ENCODE results near the gene KLF15.

Gene KLF15

GRCh38 chr3:126313166-126313565, 44.0 kb downstream of the KLF15 start:
- H3K9ac ChIP-seq (ENCODE audit: low read depth, low read length), result no peak overlapping the region
- H3K9me3 ChIP-seq (ENCODE audit: control insufficient read depth, insufficient read depth, low read length), result no peaks in the 10 kb centered on the region
- H3K36me3 ChIP-seq (ENCODE audit: control insufficient read depth, insufficient read depth, low read length), result no peaks in the 10 kb centered on the region
- H3K27me3 ChIP-seq (ENCODE audit: control insufficient read depth, insufficient read depth, low read length), result no peaks in the 10 kb centered on the region
- peaks cover 4% of the 10 kb centered on the region for H3K4me1 ChIP-seq (ENCODE audit: control insufficient read depth, insufficient read depth, low read length)
- no peak overlapping the region for H3K4me3 ChIP-seq (ENCODE audit: low read depth, low read length)

- no peaks in the 10 kb centered on the region for H3K27me3 ChIP-seq (ENCODE audit: control insufficient read depth, insufficient read depth, low read length)
Measured at GRCh38 chr3:126312341-126312740, 44.9 kb downstream of the KLF15 start.

GRCh38 chr3:126311338-126311978, 45.8 kb downstream of the KLF15 start:
- no peak overlapping the region for H3K9ac ChIP-seq (ENCODE audit: low read depth, low read length)
- no peaks in the 10 kb centered on the region for H3K27me3 ChIP-seq (ENCODE audit: control insufficient read depth, insufficient read depth, low read length)
- H3K4me1 ChIP-seq (ENCODE audit: control insufficient read depth, insufficient read depth, low read length), result peaks cover 4% of the 10 kb centered on the region
- no peaks in the 10 kb centered on the region for H3K36me3 ChIP-seq (ENCODE audit: control insufficient read depth, insufficient read depth, low read length)
- no peak overlapping the region for H3K4me3 ChIP-seq (ENCODE audit: low read depth, low read length)
- no peaks in the 10 kb centered on the region for H3K9me3 ChIP-seq (ENCODE audit: control insufficient read depth, insufficient read depth, low read length)

More at GRCh38 chr3:126312341-126312740, 44.9 kb downstream of the KLF15 start:
- Histone ChIP-seq H3K9me3 (ENCODE audit: control insufficient read depth, insufficient read depth, low read length) (no peaks in the 10 kb centered on the region), H3K9ac (ENCODE audit: low read depth, low read length) (no peak overlapping the region), H3K4me1 (ENCODE audit: control insufficient read depth, insufficient read depth, low read length) (peaks cover 4% of the 10 kb centered on the region), H3K4me3 (ENCODE audit: low read depth, low read length) (no peak overlapping the region), H3K36me3 (ENCODE audit: control insufficient read depth, insufficient read depth, low read length) (no peaks in the 10 kb centered on the region)

GRCh38 chr3:126310816-126311215, 46.4 kb downstream of the KLF15 start:
- Histone ChIP-seq H3K4me3 (ENCODE audit: low read depth, low read length) (no peak overlapping the region), H3K36me3 (ENCODE audit: control insufficient read depth, insufficient read depth, low read length) (no peaks in the 10 kb centered on the region), H3K27me3 (ENCODE audit: control insufficient read depth, insufficient read depth, low read length) (no peaks in the 10 kb centered on the region), H3K9me3 (ENCODE audit: control insufficient read depth, insufficient read depth, low read length) (no peaks in the 10 kb centered on the region), H3K9ac (ENCODE audit: low read depth, low read length) (no peak overlapping the region), H3K4me1 (ENCODE audit: control insufficient read depth, insufficient read depth, low read length) (peaks cover 4% of the 10 kb centered on the region)

- Histone ChIP-seq H3K36me3 (ENCODE audit: control insufficient read depth, insufficient read depth, low read length) (no peaks in the 10 kb centered on the region), H3K4me1 (ENCODE audit: control insufficient read depth, insufficient read depth, low read length) (no peaks in the 10 kb centered on the region), H3K27me3 (ENCODE audit: control insufficient read depth, insufficient read depth, low read length) (no peaks in the 10 kb centered on the region), H3K9me3 (ENCODE audit: control insufficient read depth, insufficient read depth, low read length) (no peaks in the 10 kb centered on the region), H3K4me3 (ENCODE audit: low read depth, low read length) (no peak overlapping the region), H3K9ac (ENCODE audit: low read depth, low read length) (no peak overlapping the region)
Measured at GRCh38 chr3:126309861-126310655, 47.1 kb downstream of the KLF15 start.

- Histone ChIP-seq H3K36me3 (ENCODE audit: control insufficient read depth, insufficient read depth, low read length) (no peaks in the 10 kb centered on the region), H3K27me3 (ENCODE audit: control insufficient read depth, insufficient read depth, low read length) (no peaks in the 10 kb centered on the region), H3K9me3 (ENCODE audit: control insufficient read depth, insufficient read depth, low read length) (no peaks in the 10 kb centered on the region), H3K4me1 (ENCODE audit: control insufficient read depth, insufficient read depth, low read length) (no peaks in the 10 kb centered on the region), H3K9ac (ENCODE audit: low read depth, low read length) (no peak overlapping the region), H3K4me3 (ENCODE audit: low read depth, low read length) (no peak overlapping the region)
Measured at GRCh38 chr3:126309165-126309564, 48.0 kb downstream of the KLF15 start.

GRCh38 chr3:126308394-126309125, 48.6 kb downstream of the KLF15 start:
- Histone ChIP-seq H3K9me3 (ENCODE audit: control insufficient read depth, insufficient read depth, low read length) (no peaks in the 10 kb centered on the region), H3K36me3 (ENCODE audit: control insufficient read depth, insufficient read depth, low read length) (no peaks in the 10 kb centered on the region), H3K4me1 (ENCODE audit: control insufficient read depth, insufficient read depth, low read length) (no peaks in the 10 kb centered on the region), H3K9ac (ENCODE audit: low read depth, low read length) (no peak overlapping the region), H3K4me3 (ENCODE audit: low read depth, low read length) (no peak overlapping the region), H3K27me3 (ENCODE audit: control insufficient read depth, insufficient read depth, low read length) (no peaks in the 10 kb centered on the region)

- H3K9me3 ChIP-seq (ENCODE audit: control insufficient read depth, insufficient read depth, low read length), result no peaks in the 10 kb centered on the region
- H3K4me3 ChIP-seq (ENCODE audit: low read depth, low read length), result no peak overlapping the region
- H3K4me1 ChIP-seq (ENCODE audit: control insufficient read depth, insufficient read depth, low read length), result no peaks in the 10 kb centered on the region
- H3K36me3 ChIP-seq (ENCODE audit: control insufficient read depth, insufficient read depth, low read length), result no peaks in the 10 kb centered on the region
- H3K27me3 ChIP-seq (ENCODE audit: control insufficient read depth, insufficient read depth, low read length), result no peaks in the 10 kb centered on the region
- H3K9ac ChIP-seq (ENCODE audit: low read depth, low read length), result no peak overlapping the region
Measured at GRCh38 chr3:126307591-126308393, 49.4 kb downstream of the KLF15 start.

GRCh38 chr3:126306888-126307482, 50.2 kb downstream of the KLF15 start:
- H3K9me3 ChIP-seq (ENCODE audit: control insufficient read depth, insufficient read depth, low read length), result no peaks in the 10 kb centered on the region
- no peaks in the 10 kb centered on the region for H3K4me1 ChIP-seq (ENCODE audit: control insufficient read depth, insufficient read depth, low read length)
- H3K4me3 ChIP-seq (ENCODE audit: low read depth, low read length), result no peak overlapping the region
- H3K9ac ChIP-seq (ENCODE audit: low read depth, low read length), result no peak overlapping the region
- no peaks in the 10 kb centered on the region for H3K36me3 ChIP-seq (ENCODE audit: control insufficient read depth, insufficient read depth, low read length)
- H3K27me3 ChIP-seq (ENCODE audit: control insufficient read depth, insufficient read depth, low read length), result no peaks in the 10 kb centered on the region

- Histone ChIP-seq H3K9ac (ENCODE audit: low read depth, low read length) (no peak overlapping the region), H3K4me3 (ENCODE audit: low read depth, low read length) (no peak overlapping the region), H3K4me1 (ENCODE audit: control insufficient read depth, insufficient read depth, low read length) (no peaks in the 10 kb centered on the region), H3K27me3 (ENCODE audit: control insufficient read depth, insufficient read depth, low read length) (no peaks in the 10 kb centered on the region), H3K36me3 (ENCODE audit: control insufficient read depth, insufficient read depth, low read length) (no peaks in the 10 kb centered on the region), H3K9me3 (ENCODE audit: control insufficient read depth, insufficient read depth, low read length) (no peaks in the 10 kb centered on the region)
Measured at GRCh38 chr3:126306397-126306796, 50.8 kb downstream of the KLF15 start.

GRCh38 chr3:126305427-126305826, 51.8 kb downstream of the KLF15 start:
- Histone ChIP-seq H3K9me3 (ENCODE audit: control insufficient read depth, insufficient read depth, low read length) (no peaks in the 10 kb centered on the region), H3K4me1 (ENCODE audit: control insufficient read depth, insufficient read depth, low read length) (no peaks in the 10 kb centered on the region), H3K27me3 (ENCODE audit: control insufficient read depth, insufficient read depth, low read length) (no peaks in the 10 kb centered on the region), H3K9ac (ENCODE audit: low read depth, low read length) (no peak overlapping the region), H3K36me3 (ENCODE audit: control insufficient read depth, insufficient read depth, low read length) (no peaks in the 10 kb centered on the region), H3K4me3 (ENCODE audit: low read depth, low read length) (no peak overlapping the region)
